SK-N-SH treated with all-trans-retinoic acid at 6 μM for 48 hours (cell line): ENCODE measurements around the gene SLX4IP.

Source experiments
- ATAC-seq: fragments of 200-7000 bp; cut with Tn5 transposase; 3 replicates; pipeline ENCODE4 v1.9.1; 2020; ENCODE audit warnings: mild to moderate bottlenecking, moderate library complexity
- ARNTL ChIP-seq: fragments of 450-650 bp; formaldehyde crosslinking; IDR thresholded peaks from 2 replicates; pipeline ENCODE4 v1.5.0; 2020; ENCODE audit warnings: low read depth, mild to moderate bottlenecking, moderate library complexity, borderline replicate concordance
- BACH2 ChIP-seq: fragments of 250-450 bp; sonication (Bioruptor Pico); IDR thresholded peaks from 2 replicates; pipeline ENCODE4 v1.9.0; 2021; ENCODE audit warnings: mild to moderate bottlenecking, borderline replicate concordance
- CREB5 ChIP-seq: fragments of 250-450 bp; sonication (Bioruptor Pico); IDR thresholded peaks from 2 replicates; pipeline ENCODE4 v1.5.1; 2020; ENCODE audit warnings: low read depth, mild to moderate bottlenecking, moderate library complexity
- CSDC2 ChIP-seq: fragments of 250-450 bp; sonication (Bioruptor Pico); IDR thresholded peaks from 2 replicates; pipeline ENCODE4 v1.5.0; 2020; ENCODE audit warnings: mild to moderate bottlenecking, moderate library complexity
- ESRRG ChIP-seq: fragments of 250-450 bp; sonication (Bioruptor Pico); IDR thresholded peaks from 2 replicates; pipeline ENCODE4 v1.6.1; 2021; ENCODE audit warnings: mild to moderate bottlenecking
- GLIS3 ChIP-seq: fragments of 250-450 bp; sonication (Bioruptor Pico); IDR thresholded peaks from 2 replicates; pipeline ENCODE4 v1.5.0; 2020; ENCODE audit warnings: mild to moderate bottlenecking, moderate library complexity
- ISL1 ChIP-seq: fragments of 250-450 bp; sonication (Bioruptor Pico); IDR thresholded peaks from 2 replicates; pipeline ENCODE4 v2.1.2; 2022; ENCODE audit warnings: mild to moderate bottlenecking, moderate library complexity
- OSR1 ChIP-seq: fragments of 250-450 bp; sonication (Bioruptor Pico); IDR thresholded peaks from 2 replicates; pipeline ENCODE4 v1.8.0; 2022; ENCODE audit warnings: moderate library complexity, mild to moderate bottlenecking, inconsistent platforms
- PATZ1 ChIP-seq: fragments of 250-450 bp; sonication (Bioruptor Pico); IDR thresholded peaks from 2 replicates; pipeline ENCODE4 v1.8.0; 2020; ENCODE audit warnings: mild to moderate bottlenecking, moderate library complexity, borderline replicate concordance
- POU6F1 ChIP-seq: fragments of 250-450 bp; sonication (Bioruptor Pico); IDR thresholded peaks from 2 replicates; pipeline ENCODE4 v1.8.0; 2021; ENCODE audit warnings: low read depth, mild to moderate bottlenecking, moderate library complexity, borderline replicate concordance
- PPARA ChIP-seq: fragments of 250-450 bp; sonication (Bioruptor Pico); IDR thresholded peaks from 2 replicates; pipeline ENCODE4 v1.5.0; 2020; ENCODE audit warnings: mild to moderate bottlenecking, borderline replicate concordance
- RARB ChIP-seq: fragments of 250-450 bp; sonication (Bioruptor Pico); IDR thresholded peaks from 2 replicates; pipeline ENCODE4 v1.8.0; 2021; ENCODE audit warnings: mild to moderate bottlenecking, moderate library complexity
- SNAI2 ChIP-seq: fragments of 250-450 bp; sonication (Bioruptor Pico); IDR thresholded peaks from 2 replicates; pipeline ENCODE4 v1.5.0; 2020; ENCODE audit warnings: mild to moderate bottlenecking, moderate library complexity
- TCF4 ChIP-seq: fragments of 250-450 bp; sonication (Bioruptor Pico); IDR thresholded peaks from 2 replicates; pipeline ENCODE4 v1.8.0; 2021; ENCODE audit warnings: mild to moderate bottlenecking, moderate library complexity, borderline replicate concordance
- ZC3H10 ChIP-seq: fragments of 250-450 bp; sonication (Bioruptor Pico); IDR thresholded peaks from 2 replicates; pipeline ENCODE4 v1.5.1; 2021; ENCODE audit warnings: mild to moderate bottlenecking, moderate library complexity
- ZFP3 ChIP-seq: fragments of 250-450 bp; sonication (Bioruptor Pico); IDR thresholded peaks from 2 replicates; pipeline ENCODE4 v1.5.0; 2020; ENCODE audit warnings: mild to moderate bottlenecking, moderate library complexity
- ZFP30 ChIP-seq: fragments of 450-650 bp; formaldehyde crosslinking; IDR thresholded peaks from 2 replicates; pipeline ENCODE4 v1.5.0; 2022; ENCODE audit warnings: mild to moderate bottlenecking, moderate library complexity
- ZNF565 ChIP-seq: fragments of 450-650 bp; formaldehyde crosslinking; conservative IDR thresholded peaks from 2 replicates; pipeline ENCODE4 v1.5.0; 2020; ENCODE audit warnings: low read depth, mild to moderate bottlenecking, moderate library complexity
- ZNF8 ChIP-seq: fragments of 450-650 bp; formaldehyde crosslinking; IDR thresholded peaks from 2 replicates; pipeline ENCODE4 v1.5.0; 2020; ENCODE audit warnings: mild to moderate bottlenecking, moderate library complexity
- TF ChIP-seq, protein P1 (sequence below): fragments of 250-450 bp; sonication (Bioruptor Pico); IDR thresholded peaks from 2 replicates; pipeline ENCODE4 v1.5.0; 2020; ENCODE audit warnings: mild to moderate bottlenecking, moderate library complexity
- TF ChIP-seq, protein P2 (sequence below): fragments of 250-450 bp; sonication (Bioruptor Pico); IDR thresholded peaks from 2 replicates; pipeline ENCODE4 v1.5.1; 2021; ENCODE audit warnings: mild to moderate bottlenecking, moderate library complexity

The SLX4IP gene

DNA sequence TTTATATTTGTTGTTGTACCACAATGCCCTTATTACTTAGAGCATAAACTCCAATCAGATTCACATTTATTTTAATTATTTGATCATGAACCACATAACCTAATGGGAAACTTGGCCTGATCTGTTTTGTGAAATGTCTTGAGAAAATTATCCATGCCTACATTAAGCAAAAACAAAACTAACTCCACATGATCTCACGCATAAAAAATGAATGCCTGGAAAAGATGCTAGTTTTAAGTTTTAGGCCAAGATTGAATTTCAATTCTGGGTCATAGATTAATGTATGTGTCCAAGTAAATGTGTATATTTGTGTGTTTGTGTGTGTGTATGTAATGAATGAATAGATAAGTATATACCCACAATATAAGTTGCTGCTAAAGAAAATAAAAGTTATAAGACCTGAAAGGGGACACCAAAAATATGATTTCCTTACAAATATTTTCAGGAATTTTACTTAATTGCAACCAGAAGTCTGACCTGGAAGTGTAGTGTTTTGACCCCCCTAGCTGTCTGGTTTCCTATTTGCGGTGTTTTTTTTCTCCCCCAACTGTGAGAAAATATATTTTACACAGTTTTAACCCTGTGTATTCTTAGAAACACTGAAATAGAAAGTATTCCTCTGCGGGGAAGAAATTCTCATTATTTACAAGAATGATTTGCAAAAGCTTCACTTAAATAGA lies 141.4 kb downstream of the SLX4IP start:
- TF ChIP-seq CSDC2 (CRISPR knock-in tag) (no peak), ZNF565 (CRISPR knock-in tag) (no peak), SNAI2 (CRISPR knock-in tag) (no peak), PPARA (CRISPR knock-in tag) (no peak), OSR1 (no peak), POU6F1 (CRISPR knock-in tag) (no peak), CREB5 (CRISPR knock-in tag) (no peak), ZFP3 (CRISPR knock-in tag) (no peak), ISL1 (CRISPR knock-in tag) (no peak), ZNF8 (CRISPR knock-in tag) (no peak), ZC3H10 (CRISPR knock-in tag) (no peak), RARB (no peak), ARNTL (CRISPR knock-in tag) (no peak), GLIS3 (CRISPR knock-in tag) (no peak), ESRRG (CRISPR knock-in tag) (no peak)
- TF ChIP-seq, protein P1, sequence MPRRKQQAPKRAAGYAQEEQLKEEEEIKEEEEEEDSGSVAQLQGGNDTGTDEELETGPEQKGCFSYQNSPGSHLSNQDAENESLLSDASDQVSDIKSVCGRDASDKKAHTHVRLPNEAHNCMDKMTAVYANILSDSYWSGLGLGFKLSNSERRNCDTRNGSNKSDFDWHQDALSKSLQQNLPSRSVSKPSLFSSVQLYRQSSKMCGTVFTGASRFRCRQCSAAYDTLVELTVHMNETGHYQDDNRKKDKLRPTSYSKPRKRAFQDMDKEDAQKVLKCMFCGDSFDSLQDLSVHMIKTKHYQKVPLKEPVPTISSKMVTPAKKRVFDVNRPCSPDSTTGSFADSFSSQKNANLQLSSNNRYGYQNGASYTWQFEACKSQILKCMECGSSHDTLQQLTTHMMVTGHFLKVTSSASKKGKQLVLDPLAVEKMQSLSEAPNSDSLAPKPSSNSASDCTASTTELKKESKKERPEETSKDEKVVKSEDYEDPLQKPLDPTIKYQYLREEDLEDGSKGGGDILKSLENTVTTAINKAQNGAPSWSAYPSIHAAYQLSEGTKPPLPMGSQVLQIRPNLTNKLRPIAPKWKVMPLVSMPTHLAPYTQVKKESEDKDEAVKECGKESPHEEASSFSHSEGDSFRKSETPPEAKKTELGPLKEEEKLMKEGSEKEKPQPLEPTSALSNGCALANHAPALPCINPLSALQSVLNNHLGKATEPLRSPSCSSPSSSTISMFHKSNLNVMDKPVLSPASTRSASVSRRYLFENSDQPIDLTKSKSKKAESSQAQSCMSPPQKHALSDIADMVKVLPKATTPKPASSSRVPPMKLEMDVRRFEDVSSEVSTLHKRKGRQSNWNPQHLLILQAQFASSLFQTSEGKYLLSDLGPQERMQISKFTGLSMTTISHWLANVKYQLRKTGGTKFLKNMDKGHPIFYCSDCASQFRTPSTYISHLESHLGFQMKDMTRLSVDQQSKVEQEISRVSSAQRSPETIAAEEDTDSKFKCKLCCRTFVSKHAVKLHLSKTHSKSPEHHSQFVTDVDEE (CRISPR knock-in tag), result no peak
- ATAC-seq, result no peak

GRCh38 chr20:10577648-10578047 lies 142.5 kb downstream of the SLX4IP start:
- no peak for ATAC-seq
- TF ChIP-seq, protein P2, sequence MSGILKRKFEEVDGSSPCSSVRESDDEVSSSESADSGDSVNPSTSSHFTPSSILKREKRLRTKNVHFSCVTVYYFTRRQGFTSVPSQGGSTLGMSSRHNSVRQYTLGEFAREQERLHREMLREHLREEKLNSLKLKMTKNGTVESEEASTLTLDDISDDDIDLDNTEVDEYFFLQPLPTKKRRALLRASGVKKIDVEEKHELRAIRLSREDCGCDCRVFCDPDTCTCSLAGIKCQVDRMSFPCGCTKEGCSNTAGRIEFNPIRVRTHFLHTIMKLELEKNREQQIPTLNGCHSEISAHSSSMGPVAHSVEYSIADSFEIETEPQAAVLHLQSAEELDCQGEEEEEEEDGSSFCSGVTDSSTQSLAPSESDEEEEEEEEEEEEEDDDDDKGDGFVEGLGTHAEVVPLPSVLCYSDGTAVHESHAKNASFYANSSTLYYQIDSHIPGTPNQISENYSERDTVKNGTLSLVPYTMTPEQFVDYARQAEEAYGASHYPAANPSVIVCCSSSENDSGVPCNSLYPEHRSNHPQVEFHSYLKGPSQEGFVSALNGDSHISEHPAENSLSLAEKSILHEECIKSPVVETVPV (CRISPR knock-in tag), result no peak
- TF ChIP-seq ZFP30 (CRISPR knock-in tag) (no peak), TCF4 (CRISPR knock-in tag) (no peak), GLIS3 (CRISPR knock-in tag) (no peak), ARNTL (CRISPR knock-in tag) (no peak), ISL1 (CRISPR knock-in tag) (no peak), ZNF8 (CRISPR knock-in tag) (no peak), PPARA (CRISPR knock-in tag) (no peak), ZC3H10 (CRISPR knock-in tag) (no peak), CREB5 (CRISPR knock-in tag) (no peak), BACH2 (CRISPR knock-in tag) (no peak), PATZ1 (no peak), POU6F1 (CRISPR knock-in tag) (no peak)
